HG02840 (cell line): ENCODE data around the gene CEP85.
A peak's percentile ranks its signal among the peaks of the same experiment; 100 is the strongest.
"Not testable (repeated sequence)": the region's sequence is repeated elsewhere in the genome, so short reads cannot be mapped to it uniquely, and the experiment has no call there.

ENCODE experiments used
- ATAC-seq: cut with Tn5 transposase; IDR thresholded peaks from one replicate; pipeline ENCODE4 v1.9.1; 2021; ENCODE audit warnings: mild to moderate bottlenecking, moderate library complexity, moderate number of reproducible peaks; ENCODE audit not compliant: unreplicated experiment, low FRiP score

The CEP85 gene

DNA sequence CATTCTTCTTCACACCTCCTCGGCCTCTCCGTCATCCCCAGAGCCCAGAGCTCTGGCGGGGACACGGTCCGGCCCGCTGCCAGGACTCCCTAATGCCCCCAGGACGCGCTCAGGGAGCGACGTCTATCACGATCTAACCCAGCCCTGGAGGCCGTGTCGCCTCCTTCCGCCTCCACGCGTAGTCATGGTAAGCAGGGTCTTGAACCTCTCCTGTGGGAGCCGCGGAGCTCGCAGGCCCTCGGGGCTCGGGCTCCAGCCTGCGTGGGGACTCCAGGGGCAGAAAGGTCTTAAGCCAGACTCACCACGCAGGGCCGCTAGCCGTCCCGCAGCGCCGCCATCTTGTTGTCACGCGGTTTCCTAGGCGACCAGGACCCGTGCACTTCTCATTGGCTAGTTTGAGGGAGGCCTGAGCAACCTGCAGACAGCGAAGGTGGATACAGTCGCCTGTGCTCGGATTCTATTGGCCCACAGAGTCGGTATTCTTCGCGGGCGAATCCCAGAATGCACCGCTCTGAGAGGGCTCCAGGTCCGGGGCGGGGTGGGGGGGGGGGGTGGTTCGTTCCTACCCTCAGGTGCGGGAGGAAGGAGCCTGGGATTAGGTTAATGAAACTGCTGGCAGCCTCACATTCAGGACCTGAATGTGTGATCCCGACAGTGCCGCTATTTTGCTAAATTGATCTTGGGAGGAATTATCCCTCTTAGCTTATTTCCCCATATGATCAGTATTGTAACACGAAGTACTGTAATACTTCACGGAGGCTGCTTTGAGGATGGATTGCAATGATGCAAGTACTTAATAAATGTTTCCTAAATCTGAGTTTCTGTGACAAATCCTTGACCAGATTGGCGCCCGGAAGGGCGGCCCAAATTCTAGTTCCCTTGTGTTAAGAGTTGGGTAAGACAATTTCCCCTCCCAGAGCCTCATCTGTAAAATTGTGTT, 72.6 kb downstream of the CEP85 start, which contains the start of gene UBXN11:
TSS of gene UBXN11 (minus strand) at position 347 of the 940 bp plus-strand sequence. CDS start 3,753 bp downstream, outside the sequence.
- ATAC-seq = peak; percentile 96

DNA sequence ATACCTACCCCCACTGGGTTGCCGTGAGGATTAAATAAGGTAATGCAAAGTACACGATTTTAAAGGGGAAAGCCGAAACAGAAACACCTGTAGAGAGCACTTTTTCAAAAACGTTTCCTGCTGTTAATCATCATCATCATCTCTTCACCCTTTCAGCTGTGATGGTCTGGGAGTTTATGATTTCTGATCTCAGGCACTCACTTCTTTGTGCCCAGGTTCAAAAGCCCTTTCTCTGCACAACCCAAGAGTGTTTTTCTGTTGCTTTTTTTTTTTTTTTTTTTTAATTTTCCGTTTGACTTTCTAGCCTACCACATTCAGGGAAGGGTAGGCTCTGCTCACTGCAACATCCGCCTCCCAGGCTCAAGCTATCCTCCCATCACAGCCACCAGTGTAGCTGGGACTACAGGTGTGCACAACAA, 73.4 kb downstream of the CEP85 start:
- no peak for ATAC-seq

DNA sequence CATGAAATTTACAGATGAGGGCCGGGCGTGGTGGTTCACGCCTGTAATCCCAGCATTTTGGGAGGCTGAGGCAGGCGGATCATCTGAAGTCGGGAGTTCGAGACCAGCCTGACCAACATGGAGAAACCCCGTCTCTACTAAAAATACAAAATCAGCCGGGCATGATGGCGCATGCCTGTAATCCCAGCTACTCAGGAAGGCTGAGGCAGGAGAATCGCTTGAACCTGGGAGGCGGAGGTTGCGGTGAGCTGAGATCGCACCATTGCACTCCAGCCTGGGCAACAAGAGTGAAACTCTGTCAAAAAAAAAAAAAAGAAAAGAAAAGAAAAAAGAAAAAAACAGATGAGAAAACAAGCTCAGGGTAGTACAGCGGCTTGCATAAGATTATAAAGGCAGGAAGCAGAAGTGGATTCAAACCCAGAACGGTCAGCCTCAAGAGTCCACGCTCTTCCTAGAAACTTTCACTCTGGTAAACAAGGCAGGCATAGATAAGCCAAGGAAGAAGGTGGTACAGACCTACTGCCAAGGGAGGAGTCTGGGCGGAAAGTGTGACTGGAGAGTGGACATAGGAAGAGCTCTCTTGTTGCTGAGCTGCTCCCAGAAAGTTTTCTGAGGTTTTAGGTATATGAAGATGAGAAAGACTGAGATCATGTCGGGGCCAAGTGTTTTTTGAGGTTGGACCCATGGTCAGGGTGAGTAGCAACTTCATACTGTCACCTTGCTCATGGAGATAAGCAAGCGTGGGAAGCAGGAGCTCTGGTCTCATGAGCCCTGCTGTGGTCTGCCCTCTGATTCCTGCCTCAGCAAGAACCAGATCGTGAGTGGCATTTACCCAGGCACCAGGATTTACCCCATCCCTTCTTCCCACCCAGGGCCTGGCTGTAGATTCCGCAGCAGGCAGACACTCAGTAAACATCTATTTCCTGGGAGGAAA, 74.2 kb downstream of the CEP85 start:
- ATAC-seq = not testable (repeated sequence)

DNA sequence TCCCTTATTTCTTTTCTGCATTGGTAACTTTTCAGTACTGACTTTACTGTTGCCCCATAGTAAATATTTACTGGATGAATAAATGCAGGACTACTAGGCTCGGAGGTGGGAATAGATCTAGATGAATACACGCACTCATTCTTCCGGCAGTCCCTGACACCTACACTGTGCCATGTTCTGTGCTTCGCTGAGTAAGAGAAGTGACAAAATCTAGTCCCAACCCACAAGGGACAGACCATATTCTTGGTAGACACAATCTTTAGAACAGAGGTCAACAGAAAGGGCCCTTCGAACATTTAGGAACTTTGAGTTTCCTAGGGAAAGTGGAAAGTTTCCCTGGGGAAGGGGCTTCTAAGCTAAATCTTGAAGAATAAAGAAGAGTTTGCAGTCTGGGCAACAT, 80.5 kb downstream of the CEP85 start:
- ATAC-seq = no peak

DNA sequence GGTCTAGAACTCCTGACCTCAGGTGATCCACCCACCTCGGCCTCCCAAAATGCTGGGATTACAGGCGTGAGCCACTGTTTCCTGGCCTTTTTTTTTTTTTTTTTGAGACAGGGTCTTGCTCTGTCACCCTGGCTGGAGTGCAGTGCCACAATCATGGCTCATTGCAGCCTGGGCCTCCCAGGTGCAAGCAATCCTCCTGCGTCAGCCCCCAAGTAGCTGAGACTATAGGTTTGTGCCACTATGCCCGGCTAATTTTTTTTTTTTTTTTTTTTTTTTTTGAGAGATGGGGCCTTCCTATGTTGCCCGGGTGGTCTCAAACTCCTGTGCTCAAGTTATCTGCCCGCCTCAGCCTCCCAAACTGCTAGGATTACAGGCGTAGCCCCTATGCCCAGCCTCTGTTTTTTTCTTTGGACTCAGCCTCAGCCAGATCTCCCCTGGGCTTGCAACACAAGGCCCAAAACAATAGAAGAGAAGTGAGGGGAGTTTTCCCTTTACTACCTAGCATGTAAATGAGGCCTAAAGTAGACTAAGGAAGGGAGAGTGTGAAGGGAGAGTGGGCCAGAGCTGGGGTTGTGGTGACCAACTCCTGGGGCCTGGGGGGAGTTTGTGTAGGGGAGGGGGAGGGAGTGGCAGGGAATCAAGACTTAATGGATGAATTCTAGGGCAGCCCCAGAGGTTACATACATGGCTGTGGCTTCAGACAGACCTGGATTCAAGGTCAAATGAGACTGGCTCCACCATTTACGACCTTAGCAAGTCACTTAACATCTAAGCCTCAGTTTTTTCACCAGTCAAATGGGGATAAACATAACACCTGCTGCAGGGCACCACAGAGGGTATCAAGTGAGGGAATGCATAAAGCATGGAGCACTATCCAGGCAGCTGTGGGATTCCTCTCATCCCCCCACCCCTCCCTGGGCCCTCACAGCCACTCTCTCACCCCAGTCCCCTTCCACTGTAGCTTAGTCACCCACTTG, 82.2 kb downstream of the CEP85 start:
- ATAC-seq = no peak

DNA sequence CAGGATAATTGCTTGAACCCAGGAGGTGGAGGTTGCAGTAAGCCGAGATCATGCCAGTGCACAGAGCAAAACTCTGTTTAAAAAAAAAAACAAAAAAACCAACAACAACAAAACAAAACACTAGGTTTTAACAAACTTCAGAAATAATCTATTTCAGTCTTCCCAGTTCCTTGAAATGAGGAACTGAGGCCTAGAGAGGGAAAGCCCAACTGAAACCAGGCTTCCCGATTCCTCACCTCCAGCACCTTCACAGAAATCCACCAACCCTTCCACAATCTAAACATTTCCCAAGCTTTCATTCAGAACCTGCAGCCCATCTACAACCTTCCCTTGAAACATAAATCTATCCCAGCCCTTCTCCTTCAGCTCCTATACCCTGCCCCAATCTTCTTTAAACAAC, 83.1 kb downstream of the CEP85 start:
- ATAC-seq = no peak

DNA sequence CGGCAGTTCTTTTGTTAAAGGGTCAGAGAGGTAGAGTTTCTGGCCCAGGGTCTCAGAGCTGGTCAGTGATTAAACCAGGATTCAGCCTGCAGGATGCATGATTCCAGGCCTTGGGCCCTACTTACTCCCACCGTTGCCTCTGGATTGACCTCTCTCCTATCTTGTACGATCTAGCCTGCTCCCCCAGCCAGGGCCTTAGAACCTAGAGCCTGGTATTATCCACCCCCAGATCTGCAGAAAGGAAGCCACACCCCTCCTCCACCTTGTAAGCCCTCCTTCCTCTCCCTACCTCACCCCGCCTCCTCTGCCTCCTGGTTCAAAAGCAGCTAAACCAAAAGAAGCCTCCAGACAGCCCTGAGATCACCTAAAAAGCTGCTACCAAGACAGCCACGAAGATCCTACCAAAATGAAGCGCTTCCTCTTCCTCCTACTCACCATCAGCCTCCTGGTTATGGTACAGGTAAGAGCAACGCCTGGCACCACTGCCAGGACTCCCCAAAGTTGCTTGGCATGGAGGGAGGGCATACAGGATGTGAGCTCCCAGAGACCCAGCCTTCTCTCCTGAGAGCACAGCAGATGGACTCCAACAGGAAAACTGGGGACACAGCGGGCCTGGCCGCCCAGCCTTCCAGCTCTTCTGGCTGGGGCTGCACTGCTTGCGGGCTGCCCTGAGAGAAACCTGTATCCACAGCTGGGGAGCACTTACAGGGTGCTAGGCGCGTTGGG, 83.8 kb downstream of the CEP85 start, which contains the start of gene CD52:
TSS of gene CD52 (plus strand) at position 347 of the 726 bp plus-strand sequence. CDS start at position 407, 60 bp downstream.
- ATAC-seq = no peak

DNA sequence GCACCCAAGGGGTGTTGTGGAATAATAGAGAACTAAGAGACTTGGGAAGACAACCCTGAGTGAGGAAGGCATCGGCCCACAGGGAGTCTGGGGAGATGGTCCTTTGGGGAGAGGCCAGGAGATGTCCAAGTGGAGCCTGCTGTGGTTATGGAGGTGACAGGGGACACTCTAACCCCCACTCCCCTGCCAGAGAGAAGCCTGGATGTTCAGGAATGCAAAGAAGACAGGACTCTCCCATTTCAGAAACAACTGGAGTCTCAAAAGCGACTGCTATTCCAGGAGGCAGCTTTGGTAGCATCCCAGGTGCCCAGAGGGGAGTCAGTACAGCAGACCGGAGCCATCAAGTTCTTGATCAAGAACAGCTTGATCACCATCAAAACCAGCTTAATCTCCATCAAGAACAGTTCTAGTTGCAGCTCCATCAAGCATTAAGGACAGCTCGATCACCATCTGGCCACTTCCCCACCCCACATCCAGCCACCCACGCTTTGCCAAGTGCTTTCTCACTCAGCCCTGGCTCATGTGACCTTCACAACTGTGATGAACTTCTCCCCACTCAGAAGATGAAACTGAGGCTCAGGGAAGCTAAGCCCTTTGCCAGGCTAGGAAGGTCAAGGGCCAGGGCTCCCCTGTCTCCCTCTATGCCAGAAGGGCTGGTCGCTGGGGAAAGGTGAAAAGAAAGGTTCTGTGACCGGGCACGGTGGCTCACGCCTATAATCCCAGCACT, 84.5 kb downstream of the CEP85 start:
- ATAC-seq = no peak

DNA sequence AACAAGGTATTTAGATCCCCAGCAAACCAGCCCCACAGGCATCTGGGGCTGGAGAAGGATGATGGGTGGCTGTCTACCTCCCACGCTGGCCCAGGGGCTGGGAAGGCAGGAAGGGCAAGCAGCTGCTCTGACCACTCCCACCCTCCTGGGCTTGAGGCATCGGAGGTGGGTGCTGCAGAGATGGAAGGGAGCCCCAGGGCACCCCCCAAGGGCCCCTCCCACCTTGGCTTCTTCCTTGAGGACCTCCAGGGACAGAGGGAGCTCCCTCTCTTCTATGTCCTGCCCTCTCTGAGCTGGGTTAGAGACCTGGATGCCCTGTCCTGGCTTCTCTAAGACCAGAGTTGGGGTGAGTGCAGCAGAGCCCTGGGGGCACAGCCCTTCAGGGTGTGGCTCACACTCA, 86.9 kb downstream of the CEP85 start:
- no peak for ATAC-seq

DNA sequence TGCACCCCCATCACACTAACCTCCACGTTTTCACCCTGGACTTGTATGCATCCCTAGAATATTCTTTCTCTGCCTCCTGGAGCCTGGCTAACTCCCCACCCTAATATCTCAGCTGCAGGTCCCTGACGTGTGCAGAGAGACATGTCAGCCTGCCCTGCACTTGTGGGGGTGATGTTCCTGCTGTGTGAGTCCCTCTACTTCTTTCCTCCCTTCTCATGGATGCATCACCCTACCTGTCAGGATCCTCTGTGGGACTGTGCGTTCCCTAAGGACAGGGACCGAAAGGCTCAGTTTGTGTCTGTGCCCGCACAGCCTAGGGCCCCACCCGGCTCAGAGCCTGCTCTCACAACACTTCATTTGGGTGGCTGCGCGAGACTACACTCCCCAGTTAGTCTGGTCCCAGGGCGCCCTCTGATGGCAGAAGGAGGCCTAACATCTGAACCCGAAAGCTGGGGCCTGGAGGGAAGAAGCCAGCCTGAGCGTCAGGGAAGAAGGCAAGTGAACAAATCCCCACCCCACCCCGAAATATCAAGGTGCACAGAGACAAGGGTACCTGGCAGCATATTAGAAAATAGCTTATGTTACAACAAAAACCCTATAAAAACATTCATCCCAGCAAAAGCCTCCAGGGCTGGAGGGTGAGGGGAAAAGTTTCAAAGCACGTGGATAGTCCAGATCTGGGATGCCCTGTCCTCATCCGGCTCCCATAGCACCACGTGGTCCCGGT, 87.5 kb downstream of the CEP85 start:
- no peak for ATAC-seq

DNA sequence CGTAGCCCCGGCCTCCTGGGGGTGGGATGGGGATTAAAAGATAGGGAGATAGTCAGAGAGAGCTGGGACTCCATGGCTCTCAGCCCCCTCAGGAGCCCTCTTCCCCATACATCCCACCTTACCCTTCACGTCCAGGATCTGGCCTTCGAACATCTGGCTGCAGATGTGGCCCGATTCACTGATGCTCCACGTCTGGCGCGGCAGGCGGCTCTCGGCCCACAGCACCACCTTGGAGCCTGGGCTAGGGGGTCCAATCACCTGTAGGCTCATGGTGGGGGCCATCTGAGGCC, 88.0 kb downstream of the CEP85 start:
- ATAC-seq = no peak

DNA sequence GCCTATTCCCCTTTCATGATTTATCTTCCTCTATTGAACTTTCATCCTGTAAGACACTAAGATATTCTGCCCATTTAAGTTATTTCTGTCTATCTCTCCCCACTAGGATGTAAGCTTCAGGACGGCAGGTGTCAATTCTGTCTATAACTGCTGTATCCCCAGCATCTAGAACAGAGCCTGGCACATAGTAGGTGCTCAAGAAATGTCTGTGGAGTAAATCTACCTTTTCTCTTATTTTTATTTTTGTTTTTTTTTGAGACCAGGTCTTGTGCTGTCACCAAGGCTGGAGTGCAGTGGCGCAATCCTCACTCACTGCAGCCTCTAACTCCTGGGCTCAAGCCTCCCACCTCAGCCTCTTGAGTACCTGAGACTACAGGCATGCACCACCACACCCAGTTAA, 89.4 kb downstream of the CEP85 start:
- no peak for ATAC-seq

DNA sequence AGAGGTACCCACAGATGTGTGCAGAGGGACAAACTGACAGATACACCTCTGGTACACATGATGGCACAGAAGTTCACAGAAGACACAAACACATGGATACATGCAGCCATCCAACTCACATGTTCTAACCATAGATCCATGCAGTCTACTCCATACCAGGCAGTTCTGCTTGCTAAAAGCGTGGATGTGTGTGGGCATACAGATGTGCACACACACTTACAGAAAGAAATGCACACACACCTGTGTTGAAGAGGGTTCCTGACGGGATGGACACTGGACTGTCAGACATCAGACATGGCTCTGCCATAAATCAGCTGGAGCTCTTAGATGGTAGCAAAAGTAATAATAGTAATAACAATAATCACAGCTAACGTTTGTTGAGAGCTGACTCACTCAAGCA, 90.5 kb downstream of the CEP85 start:
- no peak for ATAC-seq

DNA sequence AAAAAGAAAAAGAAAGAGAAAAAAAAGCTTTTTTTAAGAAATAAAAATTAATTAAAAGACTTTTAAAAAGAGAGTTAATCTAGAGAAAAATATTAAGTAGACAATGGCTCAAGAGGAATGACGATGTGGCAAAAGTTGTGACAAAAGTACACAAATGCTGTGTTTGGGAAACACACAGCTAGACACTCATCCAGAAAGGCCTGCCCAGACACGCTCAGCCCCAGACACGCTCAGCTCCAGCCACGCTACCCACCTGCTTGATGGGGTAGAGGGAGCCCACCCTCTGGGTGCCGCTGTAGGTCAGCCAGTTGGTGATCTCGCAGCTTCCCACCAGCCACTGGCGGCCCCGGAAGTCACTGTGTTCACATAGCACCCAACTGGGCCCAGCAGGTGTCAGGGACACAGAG, 94.0 kb downstream of the CEP85 start:
- ATAC-seq = no peak
